Liver (tissue), 9 donors: ENCODE results near the gene SERPINA10. TPM values are rescaled to one million over a fixed set of nuclear protein-coding genes. Genes with fewer than 3 reads are reported as not detected.
A peak's percentile ranks its signal among the peaks of the same experiment; 100 is the strongest.

Experiments used
- DNase-seq: peaks from one replicate; pipeline ENCODE4 v3.0.0-alpha.2; 2017; ENCODE audit warnings: low spot score
- H3K27ac ChIP-seq, 2 donors: one replicate each; pipeline ENCODE4 v1.7.0; 2013; ENCODE audit warnings: inconsistent platforms in 2 of 2, low read length in 2 of 2, control low read depth in 1 of 2, low read depth in 1 of 2, mild to moderate bottlenecking in 1 of 2
- H3K27me3 ChIP-seq, 4 donors: one replicate each; pipeline versions ENCODE4 v1.6.1 to v1.7.0; 2013; ENCODE audit warnings: low read length in 3 of 4, inconsistent platforms in 1 of 4, mild to moderate bottlenecking in 1 of 4, moderate library complexity in 1 of 4; ENCODE audit not compliant: control insufficient read depth in 4 of 4, insufficient read depth in 4 of 4
- H3K36me3 ChIP-seq, 4 donors: one replicate each; pipeline versions ENCODE4 v1.6.1 to v1.7.0; 2013; ENCODE audit warnings: low read length in 3 of 4, mild to moderate bottlenecking in 3 of 4, low read depth in 1 of 4, moderate library complexity in 1 of 4; ENCODE audit not compliant: control insufficient read depth in 4 of 4, insufficient read depth in 3 of 4
- H3K4me1 ChIP-seq, 4 donors: one replicate each; pipeline versions ENCODE4 v1.6.1 to v1.7.0; 2013; ENCODE audit warnings: low read length in 3 of 4, mild to moderate bottlenecking in 3 of 4, moderate library complexity in 1 of 4; ENCODE audit not compliant: control insufficient read depth in 4 of 4, insufficient read depth in 4 of 4
- H3K4me3 ChIP-seq, 3 donors: one replicate each; pipeline versions ENCODE4 v1.6.1 to v1.7.0; 2013; ENCODE audit warnings: low read length in 3 of 3, control low read depth in 1 of 3, low read depth in 1 of 3, mild to moderate bottlenecking in 1 of 3
- H3K9ac ChIP-seq, 2 donors: one replicate each; pipeline ENCODE4 v1.7.0; 2013; ENCODE audit warnings: low read length in 2 of 2, mild to moderate bottlenecking in 2 of 2, moderate library complexity in 2 of 2, control low read depth in 1 of 2, low read depth in 1 of 2
- H3K9me3 ChIP-seq, 4 donors: one replicate each; pipeline versions ENCODE4 v1.6.1 to v1.7.0; 2013; ENCODE audit warnings: low read length in 3 of 4; ENCODE audit not compliant: control insufficient read depth in 4 of 4
- ATF3 ChIP-seq: IDR thresholded peaks from 2 replicates; pipeline ENCODE4 v1.6.1; 2016; ENCODE audit warnings: antibody characterized with exemption
- CTCF ChIP-seq: fragments of 150-350 bp; IDR thresholded peaks from 2 replicates; pipeline ENCODE4 v1.5.1; 2017; ENCODE audit warnings: improper control_type of control experiment, low read depth, low read length; ENCODE audit not compliant: missing input control
- EGR1 ChIP-seq, 2 donors: IDR thresholded peaks; 2 replicates each; pipeline ENCODE4 v1.6.1; 2016 to 2018; ENCODE audit warnings: antibody characterized with exemption in 2 of 2, low read depth in 2 of 2
- FOXA1 ChIP-seq: IDR thresholded peaks from 2 replicates; pipeline ENCODE4 v1.6.1; 2016; ENCODE audit warnings: antibody characterized with exemption
- FOXA2 ChIP-seq: IDR thresholded peaks from 2 replicates; pipeline ENCODE4 v1.6.1; 2016; ENCODE audit warnings: antibody characterized with exemption
- GABPA ChIP-seq, 2 donors: IDR thresholded peaks in 1 of 2; conservative IDR thresholded peaks in 1 of 2; 2 replicates each; pipeline ENCODE4 v1.6.1; 2016; ENCODE audit warnings: antibody characterized with exemption in 2 of 2, mild to moderate bottlenecking in 1 of 2, moderate library complexity in 1 of 2
- HNF4A ChIP-seq, 2 donors: conservative IDR thresholded peaks; 2 replicates each; pipeline ENCODE4 v1.6.1; 2016; ENCODE audit warnings: antibody characterized with exemption in 2 of 2, mild to moderate bottlenecking in 2 of 2
- HNF4G ChIP-seq: IDR thresholded peaks from 2 replicates; pipeline ENCODE4 v1.6.1; 2016; ENCODE audit warnings: antibody characterized with exemption
- JUND ChIP-seq, 2 donors: IDR thresholded peaks; 2 replicates each; pipeline ENCODE4 v1.6.1; 2016; ENCODE audit warnings: antibody characterized with exemption in 2 of 2
- MAX ChIP-seq: IDR thresholded peaks from 2 replicates; pipeline ENCODE4 v1.6.1; 2016; ENCODE audit warnings: antibody characterized with exemption
- NR2F2 ChIP-seq: IDR thresholded peaks from 2 replicates; pipeline ENCODE4 v1.6.1; 2016; ENCODE audit warnings: antibody characterized with exemption
- RAD21 ChIP-seq, 2 donors: IDR thresholded peaks; 2 replicates each; pipeline ENCODE4 v1.6.1; 2016; ENCODE audit warnings: antibody characterized with exemption in 2 of 2, mild to moderate bottlenecking in 2 of 2
- REST ChIP-seq: IDR thresholded peaks from 2 replicates; pipeline ENCODE4 v1.6.1; 2016; ENCODE audit warnings: antibody characterized with exemption, mild to moderate bottlenecking
- RXRA ChIP-seq, 2 donors: IDR thresholded peaks; 2 replicates each; pipeline ENCODE4 v1.6.1; 2017 to 2018; ENCODE audit warnings: antibody characterized with exemption in 2 of 2, mild to moderate bottlenecking in 1 of 2
- SP1 ChIP-seq: IDR thresholded peaks from 2 replicates; pipeline ENCODE4 v1.6.1; 2018; ENCODE audit warnings: antibody characterized with exemption, mild to moderate bottlenecking
- TAF1 ChIP-seq: conservative IDR thresholded peaks from 2 replicates; pipeline ENCODE4 v1.6.1; 2016; ENCODE audit warnings: antibody characterized with exemption, mild to moderate bottlenecking
- YY1 ChIP-seq: IDR thresholded peaks from 2 replicates; pipeline ENCODE4 v1.6.1; 2016; ENCODE audit warnings: antibody characterized with exemption, mild to moderate bottlenecking
- ZBTB33 ChIP-seq: IDR thresholded peaks from 2 replicates; pipeline ENCODE4 v1.6.1; 2016; ENCODE audit warnings: antibody characterized with exemption
- WGBS: extraction: QIAGEN DNeasy Blood & Tissue Kit; methylation state at CpG from one replicate; pipeline ENCODE4 v1.1.7; 2013; 5-methylcytosine and 5-hydroxymethylcytosine counted together
- polyA plus RNA-seq, 2 donors: library from polyadenylated mRNA; stranded (reverse) in 1 of 2; unstranded in 1 of 2; fragments of 200-250 nt in 1 of 2; fragments of >200 nt in 1 of 2; fragmentation: Nextera tagmentation in 1 of 2; extraction: Ambion mirVana in 1 of 2; gene quantifications; one replicate each; pipeline versions ENCODE4 v1.2.1 to v1.2.3, GENCODE V29; 2013 to 2015
- total RNA-seq, 2 donors: library from RNA; depleted of rRNA; stranded (reverse); fragments of >200 nt; gene quantifications; one replicate each; pipeline ENCODE4 v1.2.3, GENCODE V29; 2014
- donor health status: healthy.
- donor health status: healthy.
- donor health status: healthy.
- donor health status: healthy.
- donor health status: healthy.

Gene SERPINA10
- total and polyA plus RNA-seq, 4 donors, result 105 to 363 (median 194) TPM

- peak; percentile 33 for DNase-seq
- Histone ChIP-seq H3K4me3 (peak overlapping the region in 2 of 3 donors; percentile 56 to 86), H3K36me3 (no peaks in the 10 kb centered on the region), H3K27ac (peak overlapping the region; percentile 96 to 97), H3K9ac (peak overlapping the region; percentile 64 to 76), H3K9me3 (no peaks in the 10 kb centered on the region), H3K27me3 (no peaks in the 10 kb centered on the region), H3K4me1 (peaks cover 4 to 54% (median 27%) of the 10 kb centered on the region in 4 donors)
- TF ChIP-seq CTCF (no peak), NR2F2 (no peak), REST (peak; percentile 81), ATF3 (no peak), JUND (IDR thresholded peaks at IDR 0.05) (peak in 1 of 2 donors; percentile 65), TAF1 (no peak), GABPA (IDR thresholded peaks at IDR 0.05 in 1 of 2, conservative IDR thresholded peaks at IDR 0.05 in 1 of 2) (peak in 1 of 2 donors; percentile 72), ZBTB33 (no peak), FOXA1 (peak; percentile 53), YY1 (peak; percentile 66), FOXA2 (peak; percentile 91), HNF4A (conservative IDR thresholded peaks at IDR 0.05) (peak; percentile 55 to 71), RXRA (IDR thresholded peaks at IDR 0.05) (peak; percentile 66 to 70), EGR1 (IDR thresholded peaks at IDR 0.05; ENCODE audit: low read depth in 2 of 2) (no peak), MAX (no peak), SP1 (peak; percentile 68), HNF4G (peak; percentile 18), RAD21 (IDR thresholded peaks at IDR 0.05) (peak in 1 of 2 donors; percentile 44)
- 20% methylated on average over 5 of the region's 5 CpGs for WGBS
Measured at GRCh38 chr14:94320243-94320642, 27.2 kb upstream of the SERPINA10 start.
